A549 treated with GW870086 at 1 μM for 4 hours (cell line): ENCODE results near the gene TMCC1. TPM values are rescaled to one million over a fixed set of nuclear protein-coding genes. Genes with fewer than 3 reads are reported as not detected.

ENCODE experiments used
- total RNA-seq: library from RNA; stranded (reverse); fragments of 200-300 nt; extraction: Qiagen RNA extraction; gene quantifications from 5 replicates; pipeline ENCODE4 v1.2.3, GENCODE V29; 2022; ENCODE audit warnings: low read depth

The TMCC1 gene
- 8.3 to 14.6 TPM (median 12.2 TPM) in 5 replicates for total RNA-seq

GRCh38 chr3:129893581-129894070 lies at the start of gene TMCC1:
Gene TMCC1, minus strand, starts transcription at chr3:129893711.

GRCh38 chr3:129606636-129607390 lies 286.7 kb downstream of the TMCC1 start, which contains the start of gene PLXND1:
Gene PLXND1, minus strand, starts transcription at chr3:129606676. Its CDS starts 37 bp downstream, at chr3:129606639.

Other genes with a start within 250 kb of the TMCC1 start
- not detected in 5 replicates for gene TRH, start 81.0 kb upstream of the TMCC1 start, total RNA-seq
- gene ALG1L2, start 188.1 kb upstream of the TMCC1 start, total RNA-seq, result not detected in 5 replicates